BLaER1 treated with 17β-estradiol and CSF1 and Interleukin-3, amounts not matched to agents 10 nM and 100 nM (cell line): ENCODE data around the gene SSBP2.

ENCODE experiments used
- H3K27ac ChIP-seq, 11 experiments: shearing (Covaris generic); formaldehyde crosslinking; 2 replicates each; pipeline ENCODE4 v1.8.1; 2022
- H3K27me3 ChIP-seq, 11 experiments: shearing (Covaris generic); formaldehyde crosslinking; 2 replicates each; pipeline ENCODE4 v1.8.1; 2022
- H3K36me3 ChIP-seq, 11 experiments: shearing (Covaris generic); formaldehyde crosslinking; 2 replicates each; pipeline ENCODE4 v1.8.1; 2022
- H3K4me1 ChIP-seq, 10 experiments: shearing (Covaris generic); formaldehyde crosslinking; 2 replicates each; pipeline ENCODE4 v1.8.1; 2022
- H3K4me2 ChIP-seq, 11 experiments: shearing (Covaris generic); formaldehyde crosslinking; 2 replicates each; pipeline ENCODE4 v1.8.1; 2022
- H3K4me3 ChIP-seq, 10 experiments: shearing (Covaris generic); formaldehyde crosslinking; 2 replicates each; pipeline ENCODE4 v1.8.1; 2022
- H3K9ac ChIP-seq, 11 experiments: shearing (Covaris generic); formaldehyde crosslinking; 2 replicates each; pipeline ENCODE4 v1.8.1; 2022
- H3K9me3 ChIP-seq, 11 experiments: shearing (Covaris generic); formaldehyde crosslinking; replicated peaks in 1 of 11; 2 replicates each; pipeline ENCODE4 v1.8.1; 2022
- H4K20me1 ChIP-seq, 11 experiments: shearing (Covaris generic); formaldehyde crosslinking; 2 replicates each; pipeline ENCODE4 v1.8.1; 2022
- Cebpa-rat ChIP-seq, 11 experiments: shearing (Covaris generic); IDR thresholded peaks; 2 replicates each; pipeline ENCODE4 v1.8.1; 2022

SSBP2 gene

DNA sequence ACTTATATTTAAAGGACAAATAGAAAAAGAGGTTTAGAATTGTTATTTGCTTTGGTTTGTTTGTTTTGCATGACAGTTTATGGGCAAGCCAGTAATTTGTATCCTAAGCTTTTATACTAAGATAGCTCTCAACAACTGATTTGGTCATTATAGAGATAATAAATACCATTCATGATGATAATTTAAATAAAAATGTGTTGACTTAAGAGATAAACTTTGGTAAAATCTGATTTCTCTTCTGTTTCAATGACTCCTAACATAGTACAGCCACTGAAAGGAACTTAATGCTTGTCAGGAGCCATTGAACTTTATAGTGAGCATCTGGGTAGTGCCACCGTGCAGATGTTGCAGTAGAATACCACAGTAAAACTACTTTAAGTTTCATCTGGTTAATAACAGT is 196.2 kb downstream of the SSBP2 start:
- Histone ChIP-seq H3K4me2 (no peak overlapping the region), H3K4me1 (peaks cover 4 to 18% (median 11%) of the 10 kb centered on the region in 10 experiments; a peak in 18 of 20 replicates), H3K4me3 (no peak overlapping the region), H4K20me1 (peaks cover 0 to 7% (median 0%) of the 10 kb centered on the region in 11 experiments; a peak in 1 of 22 replicates), H3K9me3 (peaks cover 0 to 6% (median 0%) of the 10 kb centered on the region in 11 experiments; a peak in 2 of 22 replicates), H3K27me3 (no peaks in the 10 kb centered on the region), H3K36me3 (peaks cover 0 to 33% (median 17%) of the 10 kb centered on the region in 11 experiments; a peak in 16 of 22 replicates), H3K27ac (no peak overlapping the region), H3K9ac (no peak overlapping the region)
- TF ChIP-seq Cebpa-rat (IDR thresholded peaks at IDR 0.05): no peak

DNA sequence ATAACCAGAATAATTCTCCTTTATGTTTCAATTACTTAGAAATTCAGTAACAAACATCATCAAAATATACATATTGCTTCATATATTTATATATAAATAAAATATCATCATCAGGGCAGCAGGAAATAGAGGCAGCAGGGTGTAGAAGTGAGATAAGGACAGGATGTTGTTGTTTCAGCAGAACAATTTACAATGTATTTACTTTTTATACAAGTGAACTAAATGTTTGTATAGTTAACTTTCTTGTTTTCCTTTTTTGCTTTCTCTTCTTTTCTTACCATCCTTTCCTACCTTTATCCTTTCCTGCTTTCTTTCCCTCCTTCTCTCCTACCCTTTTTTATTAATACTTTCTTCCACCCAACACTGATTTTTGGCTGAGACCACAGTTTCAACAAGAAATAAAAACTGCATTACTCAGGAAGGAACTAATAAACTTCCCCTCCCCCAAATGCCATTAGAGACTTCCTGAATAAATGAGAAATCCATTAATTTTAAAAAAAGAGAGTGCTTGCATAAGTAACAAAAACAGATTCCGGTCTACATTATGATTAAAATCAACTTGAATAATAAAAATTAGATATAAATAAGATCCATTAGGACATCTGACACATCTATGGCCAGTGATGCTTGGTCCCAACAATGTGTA is 197.2 kb downstream of the SSBP2 start:
- peaks cover 0 to 13% (median 0%) of the 10 kb centered on the region in 11 experiments; a peak in 3 of 22 replicates for H3K9me3 ChIP-seq
- TF ChIP-seq Cebpa-rat (IDR thresholded peaks at IDR 0.05): no peak
- peaks cover 0 to 42% (median 22%) of the 10 kb centered on the region in 11 experiments; a peak in 15 of 22 replicates for H3K36me3 ChIP-seq
- H3K4me1 ChIP-seq: peaks cover 4 to 18% (median 11%) of the 10 kb centered on the region in 10 experiments; a peak in 18 of 20 replicates
- H3K27ac ChIP-seq: peak overlapping the region in 4 of 11 experiments; percentile 30 to 38 (median 35); a peak in 4 of 22 replicates
- peaks cover 0 to 7% (median 0%) of the 10 kb centered on the region in 11 experiments; a peak in 1 of 22 replicates for H4K20me1 ChIP-seq
- no peak overlapping the region for H3K9ac ChIP-seq
- no peaks in the 10 kb centered on the region for H3K27me3 ChIP-seq
- H3K4me2 ChIP-seq: peak overlapping the region in 10 of 11 experiments; percentile 6 to 67 (median 43); a peak in 14 of 22 replicates
- H3K4me3 ChIP-seq: no peak overlapping the region

DNA sequence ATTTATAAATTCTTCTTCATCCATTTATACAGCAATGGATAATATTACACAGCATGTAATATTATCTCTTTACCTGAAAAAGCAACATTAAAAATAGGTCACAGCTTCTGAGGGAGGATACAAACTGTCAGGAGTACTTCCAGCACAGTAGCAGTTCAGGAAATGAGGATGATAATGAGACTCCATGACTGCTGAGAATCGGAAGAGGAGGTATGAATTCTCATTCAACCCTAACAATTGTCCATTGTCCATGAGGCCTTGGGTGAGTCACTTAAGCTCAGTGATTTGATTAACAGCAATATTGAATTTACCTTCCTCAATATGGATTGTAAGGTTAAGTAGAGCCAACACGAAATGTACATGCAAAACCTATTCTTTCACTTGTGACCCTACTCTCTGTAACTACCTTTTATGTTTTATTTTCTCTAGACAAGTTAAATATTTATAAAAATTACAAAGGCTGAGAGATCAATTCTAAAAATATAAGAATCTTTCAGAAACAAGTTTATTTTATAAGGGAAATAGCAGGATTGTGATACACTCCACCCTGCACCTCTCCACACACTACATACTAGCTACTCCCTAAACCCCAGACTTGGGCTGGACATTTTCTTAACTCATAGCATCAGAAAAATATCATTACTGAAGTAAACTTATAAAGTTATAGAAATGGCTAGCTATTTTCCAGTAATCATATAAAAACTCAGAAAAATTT is 197.9 kb downstream of the SSBP2 start:
- peak overlapping the region in 3 of 11 experiments; percentile 11 to 36 (median 34); a peak in 2 of 22 replicates for H3K27ac ChIP-seq
- H3K9ac ChIP-seq: no peak overlapping the region
- peaks cover 0 to 13% (median 0%) of the 10 kb centered on the region in 11 experiments; a peak in 3 of 22 replicates for H3K9me3 ChIP-seq
- H4K20me1 ChIP-seq: peaks cover 0 to 7% (median 0%) of the 10 kb centered on the region in 11 experiments; a peak in 1 of 22 replicates
- no peaks in the 10 kb centered on the region for H3K27me3 ChIP-seq
- peaks cover 0 to 43% (median 26%) of the 10 kb centered on the region in 11 experiments; a peak in 18 of 22 replicates for H3K36me3 ChIP-seq
- no peak overlapping the region for H3K4me3 ChIP-seq
- peaks cover 4 to 18% (median 11%) of the 10 kb centered on the region in 10 experiments; a peak in 18 of 20 replicates for H3K4me1 ChIP-seq
- peak overlapping the region in 2 of 11 experiments; percentile 44 to 67; a peak in 3 of 22 replicates for H3K4me2 ChIP-seq
- no peak for TF ChIP-seq Cebpa-rat (IDR thresholded peaks at IDR 0.05)

GRCh38 chr5:81549123-81549522 is 201.8 kb downstream of the SSBP2 start:
- Histone ChIP-seq H3K4me2 (no peak overlapping the region), H3K4me1 (peaks cover 4 to 18% (median 8%) of the 10 kb centered on the region in 10 experiments; a peak in 18 of 20 replicates), H3K9ac (no peak overlapping the region), H3K9me3 (peaks cover 0 to 21% (median 10%) of the 10 kb centered on the region in 11 experiments; a peak in 14 of 22 replicates), H4K20me1 (no peaks in the 10 kb centered on the region; a peak in 1 of 22 replicates), H3K4me3 (no peak overlapping the region), H3K27ac (no peak overlapping the region), H3K36me3 (peaks cover 0 to 65% (median 40%) of the 10 kb centered on the region in 11 experiments; a peak in 18 of 22 replicates), H3K27me3 (no peaks in the 10 kb centered on the region)
- TF ChIP-seq Cebpa-rat (IDR thresholded peaks at IDR 0.05): no peak

- Histone ChIP-seq H3K9me3 (peaks cover 15 to 41% (median 30%) of the 10 kb centered on the region in 11 experiments), H3K36me3 (peaks cover 6 to 77% (median 55%) of the 10 kb centered on the region in 11 experiments; a peak in 18 of 22 replicates), H4K20me1 (no peaks in the 10 kb centered on the region), H3K27me3 (no peaks in the 10 kb centered on the region), H3K4me2 (no peak overlapping the region), H3K4me3 (no peak overlapping the region), H3K9ac (no peak overlapping the region), H3K4me1 (peaks cover 0 to 4% (median 0%) of the 10 kb centered on the region in 10 experiments; a peak in 1 of 20 replicates), H3K27ac (no peak overlapping the region)
- no peak for TF ChIP-seq Cebpa-rat (IDR thresholded peaks at IDR 0.05)
Measured at GRCh38 chr5:81547001-81547400, 203.9 kb downstream of the SSBP2 start.

DNA sequence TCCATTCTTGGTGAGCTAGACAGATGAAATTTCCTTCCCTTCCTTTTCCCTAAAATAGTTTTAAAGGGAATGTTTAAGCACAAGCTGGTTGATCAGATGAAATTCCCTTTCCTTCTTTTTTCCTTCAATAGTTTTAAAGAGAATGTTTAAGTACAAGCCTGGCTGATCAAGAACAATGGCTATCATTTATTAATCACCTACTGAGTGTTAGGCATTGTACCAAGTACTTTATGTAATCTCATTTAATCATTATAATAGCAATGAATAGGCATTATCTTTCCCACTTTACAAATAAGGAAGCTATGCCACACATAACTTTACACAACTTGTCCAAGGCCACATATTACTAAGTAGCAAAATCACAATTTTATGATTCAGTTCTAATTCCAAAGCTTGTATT is 205.0 kb downstream of the SSBP2 start:
- no peak overlapping the region for H3K27ac ChIP-seq
- H3K4me2 ChIP-seq: no peak overlapping the region
- H3K36me3 ChIP-seq: peaks cover 9 to 82% (median 63%) of the 10 kb centered on the region in 11 experiments; a peak in 19 of 22 replicates
- peaks cover 24 to 52% (median 41%) of the 10 kb centered on the region in 11 experiments for H3K9me3 ChIP-seq
- peaks cover 0 to 4% (median 0%) of the 10 kb centered on the region in 10 experiments; a peak in 1 of 20 replicates for H3K4me1 ChIP-seq
- H3K27me3 ChIP-seq: no peaks in the 10 kb centered on the region
- no peak overlapping the region for H3K4me3 ChIP-seq
- no peak for TF ChIP-seq Cebpa-rat (IDR thresholded peaks at IDR 0.05)
- no peaks in the 10 kb centered on the region for H4K20me1 ChIP-seq
- no peak overlapping the region for H3K9ac ChIP-seq

GRCh38 chr5:81544351-81545018 is 206.4 kb downstream of the SSBP2 start:
- H3K27ac ChIP-seq: no peak overlapping the region
- H3K4me1 ChIP-seq: peaks cover 0 to 4% (median 0%) of the 10 kb centered on the region in 10 experiments; a peak in 1 of 20 replicates
- H3K9ac ChIP-seq: no peak overlapping the region
- no peak overlapping the region for H3K4me2 ChIP-seq
- no peak overlapping the region for H3K4me3 ChIP-seq
- no peak for TF ChIP-seq Cebpa-rat (IDR thresholded peaks at IDR 0.05)
- peaks cover 34 to 63% (median 54%) of the 10 kb centered on the region in 11 experiments for H3K9me3 ChIP-seq
- H3K27me3 ChIP-seq: no peaks in the 10 kb centered on the region
- peaks cover 15 to 79% (median 68%) of the 10 kb centered on the region in 11 experiments; a peak in 19 of 22 replicates for H3K36me3 ChIP-seq
- H4K20me1 ChIP-seq: no peaks in the 10 kb centered on the region

GRCh38 chr5:81542242-81542641 is 208.7 kb downstream of the SSBP2 start:
- Histone ChIP-seq H3K9ac (no peak overlapping the region), H3K4me3 (peak overlapping the region in 1 of 10 experiments; percentile 7; a peak in 1 of 20 replicates), H3K4me2 (no peak overlapping the region)

More at GRCh38 chr5:81542242-81542641, 208.7 kb downstream of the SSBP2 start:
- Histone ChIP-seq H3K27me3 (no peaks in the 10 kb centered on the region), H3K27ac (no peak overlapping the region), H3K4me1 (peaks cover 7 to 22% (median 15%) of the 10 kb centered on the region in 10 experiments; a peak in 18 of 20 replicates), H3K36me3 (peaks cover 15 to 66% (median 52%) of the 10 kb centered on the region in 11 experiments; a peak in 20 of 22 replicates), H3K9me3 (peaks cover 34 to 67% (median 59%) of the 10 kb centered on the region in 11 experiments), H4K20me1 (no peaks in the 10 kb centered on the region)
- TF ChIP-seq Cebpa-rat (IDR thresholded peaks at IDR 0.05): no peak
